OCI-LY7 (cell line): Measurements from ENCODE around the gene SMAP2. TPM values are rescaled to one million over a fixed set of nuclear protein-coding genes. Genes with fewer than 3 reads are reported as not detected.

Experiments
- BruUV-seq: library from RNA; stranded (reverse); fragments of 400-500 nt; replicated peaks from 2 replicates; lab custom pipeline; 2021; lab: Mats Ljungman, UMichigan
- CTCF ChIA-PET: fragments of 300-600 bp; sonication (Branson Sonifier 250); formaldehyde crosslinking; loops from one replicate; lab custom pipeline; 2022; ENCODE audit warnings: antibody characterized with exemption; ENCODE audit not compliant: unreplicated experiment; lab: Charles Lee
- POLR2A ChIA-PET: fragments of 300-600 bp; sonication (Branson Sonifier 250); formaldehyde crosslinking; loops from one replicate; lab custom pipeline; 2022; ENCODE audit warnings: antibody characterized with exemption; lab: Charles Lee
- DNase-seq: peaks from one replicate; pipeline ENCODE4 v3.0.0-alpha.2; 2015; ENCODE audit warnings: low spot score
- H2AFZ ChIP-seq: fragments of 200-600 bp; sonication (generic), shearing (Covaris generic); 2 replicates; pipeline ENCODE4 v1.6.1; 2014; ENCODE audit warnings: mild to moderate bottlenecking, antibody characterized with exemption, low read length, moderate library complexity
- H3K27ac ChIP-seq: fragments of 200-600 bp; sonication (generic); 2 replicates; pipeline ENCODE4 v1.5.1; 2014; ENCODE audit warnings: mixed run types, low read depth, mild to moderate bottlenecking, moderate library complexity, low read length, inconsistent platforms; ENCODE audit not compliant: poor library complexity, severe bottlenecking
- H3K36me3 ChIP-seq: fragments of 200-600 bp; sonication (generic); 2 replicates; pipeline ENCODE4 v1.6.1; 2014; ENCODE audit warnings: mild to moderate bottlenecking, antibody characterized with exemption, low read length, moderate library complexity, mixed read lengths; ENCODE audit not compliant: insufficient read depth
- H3K4me1 ChIP-seq: fragments of 200-600 bp; sonication (generic); 2 replicates; pipeline ENCODE4 v1.5.1; 2014; ENCODE audit warnings: mild to moderate bottlenecking, low read length; ENCODE audit not compliant: insufficient read depth, poor library complexity, severe bottlenecking
- H3K4me2 ChIP-seq: fragments of 200-600 bp; sonication (generic); 2 replicates; pipeline ENCODE4 v1.6.1; 2014; ENCODE audit warnings: mild to moderate bottlenecking, low read length
- H3K4me3 ChIP-seq: fragments of 200-600 bp; sonication (generic); 2 replicates; pipeline ENCODE4 v1.5.1; 2014; ENCODE audit warnings: mild to moderate bottlenecking, low read depth, low read length; ENCODE audit not compliant: poor library complexity, severe bottlenecking
- H3K79me2 ChIP-seq: fragments of 200-600 bp; sonication (generic); 2 replicates; pipeline ENCODE4 v1.6.1; 2016; ENCODE audit warnings: low read depth, mild to moderate bottlenecking, low read length, moderate library complexity, mixed read lengths; ENCODE audit not compliant: insufficient read depth
- H3K9me2 ChIP-seq: fragments of 200-600 bp; sonication (generic); 2 replicates; pipeline ENCODE4 v1.6.1; 2016; ENCODE audit warnings: mild to moderate bottlenecking, low read length, mixed read lengths; ENCODE audit not compliant: insufficient read depth
- H3K9me3 ChIP-seq: fragments of 200-600 bp; sonication (generic); 2 replicates; pipeline ENCODE4 v1.6.1; 2014; ENCODE audit warnings: mild to moderate bottlenecking, mixed run types, low read length, mixed read lengths
- H4K20me1 ChIP-seq: fragments of 200-600 bp; sonication (generic); 2 replicates; pipeline ENCODE4 v1.6.1; 2014; ENCODE audit warnings: mild to moderate bottlenecking, antibody characterized with exemption, low read length, moderate library complexity, mixed read lengths; ENCODE audit not compliant: insufficient read depth
- EZH2phosphoT487 ChIP-seq: fragments of 200-600 bp; sonication (generic); IDR thresholded peaks from 2 replicates; pipeline ENCODE4 v1.6.1; 2018; ENCODE audit warnings: low read depth, borderline replicate concordance, mild to moderate bottlenecking, mixed run types, antibody characterized with exemption, low read length, moderate library complexity, mixed read lengths
- intact Hi-C: fragments of 100-400 bp; cut with micrococcal nuclease; formaldehyde crosslinking; loops from one replicate; pipeline ENCODE4 v1.10.0; 2022; ENCODE audit not compliant: unreplicated experiment
- total RNA-seq, 2 experiments: library from RNA; depleted of rRNA in 1 of 2; stranded (reverse); fragments of >200 nt in 1 of 2; shearing (Covaris generic) in 1 of 2; gene quantifications; 2 replicates each; pipeline ENCODE4 v1.2.3, GENCODE V29; 2014 to 2022
- TF ChIP-seq, protein P1 (sequence below): fragments of 200-600 bp; sonication (generic); conservative IDR thresholded peaks from 2 replicates; pipeline ENCODE4 v1.5.1; 2014; ENCODE audit warnings: mild to moderate bottlenecking, antibody characterized with exemption, low read length, moderate library complexity, mixed read lengths

The SMAP2 gene
- total RNA-seq, 2 experiments from 2014 or later = 50.3 to 105 TPM

- no peak overlapping the region for H3K4me3 ChIP-seq
- ChIA-PET POLR2A (interaction anchor here (0.5 to 2.3 kb wide), 3 partner anchors 60 to 186 kb away, joined by 3 to 7 read pairs (median 3); no protein-coding TSS in a partner anchor), CTCF (interaction anchor here (1.2 to 2.0 kb wide), 4 partner anchors 23 to 185 kb away, joined by 3 to 19 read pairs (median 6); no protein-coding TSS in a partner anchor)
- H3K79me2 ChIP-seq = no peaks in the 10 kb centered on the region
- H3K4me1 ChIP-seq = peaks cover 22% of the 10 kb centered on the region
- H3K36me3 ChIP-seq = no peaks in the 10 kb centered on the region
- BruUV-seq = no TSS peak
- no peak overlapping the region for H3K4me2 ChIP-seq
- H3K9me2 ChIP-seq = no peaks in the 10 kb centered on the region
- intact Hi-C loops = no loop called here
- no peak overlapping the region for H3K27ac ChIP-seq
- H4K20me1 ChIP-seq = no peaks in the 10 kb centered on the region
- H3K9me3 ChIP-seq = no peaks in the 10 kb centered on the region
- TF ChIP-seq, protein P1, sequence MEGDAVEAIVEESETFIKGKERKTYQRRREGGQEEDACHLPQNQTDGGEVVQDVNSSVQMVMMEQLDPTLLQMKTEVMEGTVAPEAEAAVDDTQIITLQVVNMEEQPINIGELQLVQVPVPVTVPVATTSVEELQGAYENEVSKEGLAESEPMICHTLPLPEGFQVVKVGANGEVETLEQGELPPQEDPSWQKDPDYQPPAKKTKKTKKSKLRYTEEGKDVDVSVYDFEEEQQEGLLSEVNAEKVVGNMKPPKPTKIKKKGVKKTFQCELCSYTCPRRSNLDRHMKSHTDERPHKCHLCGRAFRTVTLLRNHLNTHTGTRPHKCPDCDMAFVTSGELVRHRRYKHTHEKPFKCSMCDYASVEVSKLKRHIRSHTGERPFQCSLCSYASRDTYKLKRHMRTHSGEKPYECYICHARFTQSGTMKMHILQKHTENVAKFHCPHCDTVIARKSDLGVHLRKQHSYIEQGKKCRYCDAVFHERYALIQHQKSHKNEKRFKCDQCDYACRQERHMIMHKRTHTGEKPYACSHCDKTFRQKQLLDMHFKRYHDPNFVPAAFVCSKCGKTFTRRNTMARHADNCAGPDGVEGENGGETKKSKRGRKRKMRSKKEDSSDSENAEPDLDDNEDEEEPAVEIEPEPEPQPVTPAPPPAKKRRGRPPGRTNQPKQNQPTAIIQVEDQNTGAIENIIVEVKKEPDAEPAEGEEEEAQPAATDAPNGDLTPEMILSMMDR = no peak
- no peak for TF ChIP-seq EZH2phosphoT487
- DNase-seq = no peak
- no peak overlapping the region for H2AFZ ChIP-seq
These were observed 36.1 kb upstream of the SMAP2 start for GRCh38 chr1:40337443-40337842.

DNA sequence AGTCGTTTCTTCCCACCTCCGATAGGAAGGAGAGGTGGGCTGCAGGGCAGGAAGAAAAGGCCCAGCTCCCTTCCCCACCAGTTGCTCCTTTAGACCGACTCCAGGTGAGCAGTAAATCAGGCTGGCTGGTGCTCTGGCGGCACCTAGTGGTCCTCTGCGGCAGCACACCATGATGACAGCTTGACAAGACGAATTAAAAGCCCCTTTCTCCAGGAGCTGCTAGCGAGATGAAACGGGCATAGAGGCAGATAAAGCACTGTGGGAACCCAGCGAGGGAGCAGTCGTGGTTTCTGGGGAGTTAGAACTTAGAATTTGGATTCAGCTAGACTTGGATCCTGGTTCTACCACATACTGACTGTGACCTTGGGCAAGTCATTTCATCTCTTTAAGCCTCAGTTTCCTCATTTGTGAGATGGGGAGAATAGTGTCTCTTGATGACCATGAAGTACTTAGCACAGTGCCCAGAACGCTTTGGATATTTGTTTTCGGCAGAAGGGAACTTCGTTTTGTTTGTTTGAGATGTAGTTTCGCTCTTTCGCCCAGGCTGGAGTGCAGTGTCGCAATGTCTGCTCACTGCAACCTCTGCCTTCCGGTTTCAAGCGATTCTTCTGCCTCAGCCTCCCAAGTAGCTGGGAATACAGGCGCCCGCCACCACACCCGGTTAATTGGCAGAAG is 34.6 kb upstream of the SMAP2 start:
- Histone ChIP-seq H3K36me3 (no peaks in the 10 kb centered on the region), H3K27ac (no peak overlapping the region), H3K4me1 (peaks cover 22% of the 10 kb centered on the region), H3K9me3 (no peaks in the 10 kb centered on the region), H3K4me2 (peak overlapping the region; percentile 31), H3K79me2 (no peaks in the 10 kb centered on the region), H3K4me3 (no peak overlapping the region), H4K20me1 (no peaks in the 10 kb centered on the region), H3K9me2 (no peaks in the 10 kb centered on the region), H2AFZ (peak overlapping the region; percentile 50; the same call in 1 of the 2 replicates)
- TF ChIP-seq, protein P1 = peak; percentile 99
- TF ChIP-seq EZH2phosphoT487 = no peak
- DNase-seq = peak; percentile 88
- intact Hi-C loops = loop anchor here (1.0 to 2.0 kb wide), 6 partner anchors 22 to 261 kb away; partner anchors contain the start of gene COL9A2
- CTCF ChIA-PET = interaction anchor here (0.6 to 2.0 kb wide), 11 partner anchors 24 to 254 kb away, joined by 3 to 19 read pairs (median 4); partner anchors contain the start of genes SMAP2 and ZFP69B
- POLR2A ChIA-PET = interaction anchor here (0.5 to 2.3 kb wide), 11 partner anchors 13 to 363 kb away, joined by 3 to 7 read pairs (median 3); no protein-coding TSS in a partner anchor
- BruUV-seq = no TSS peak
